ENCODE data around the gene BTLA.
"Not testable (repeated sequence)": the region's sequence is repeated elsewhere in the genome, so short reads cannot be mapped to it uniquely, and the experiment has no call there.

BTLA gene

DNA sequence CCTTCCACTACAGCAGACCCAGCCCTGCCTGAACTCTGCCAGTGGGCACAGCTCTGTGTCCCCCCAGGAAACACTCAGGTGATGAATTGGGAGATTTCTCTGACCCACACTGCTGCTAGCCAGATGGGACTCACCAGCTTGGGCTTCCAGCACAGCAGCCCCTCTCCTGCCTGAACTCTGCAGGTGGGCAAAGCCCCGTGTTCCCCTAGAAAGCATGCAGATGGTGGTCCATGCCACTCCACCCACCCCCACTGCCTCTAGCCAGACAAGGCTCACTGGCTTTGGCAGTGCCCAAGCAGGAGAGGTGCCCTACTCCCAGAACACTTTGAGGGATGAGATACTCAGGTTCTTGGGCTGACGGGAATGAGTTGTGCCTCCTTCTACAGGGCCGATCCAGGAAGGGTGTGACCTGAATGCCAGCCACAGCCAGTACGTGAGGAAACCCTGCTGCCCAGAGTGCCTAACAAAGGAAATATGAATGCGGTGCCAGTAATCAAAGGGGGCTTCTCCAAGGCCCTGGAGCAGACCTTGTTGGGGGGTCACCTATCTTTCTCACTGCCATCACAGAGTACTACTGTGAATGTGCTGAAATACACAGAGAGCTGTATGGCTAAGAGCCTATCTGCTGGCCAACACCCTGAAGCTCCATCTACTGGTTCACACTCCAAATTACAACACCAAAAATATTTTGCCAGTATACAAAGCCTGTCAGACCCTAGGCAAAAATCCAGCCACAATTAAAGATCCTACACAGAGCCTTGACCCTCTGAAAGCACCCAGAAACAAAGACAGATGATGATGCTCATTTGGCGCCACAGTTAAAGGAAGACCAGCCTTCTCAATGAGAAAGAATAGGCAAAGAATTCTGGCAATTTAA lies 61.9 kb downstream of the BTLA start:
- no peak for DNase-seq

DNA sequence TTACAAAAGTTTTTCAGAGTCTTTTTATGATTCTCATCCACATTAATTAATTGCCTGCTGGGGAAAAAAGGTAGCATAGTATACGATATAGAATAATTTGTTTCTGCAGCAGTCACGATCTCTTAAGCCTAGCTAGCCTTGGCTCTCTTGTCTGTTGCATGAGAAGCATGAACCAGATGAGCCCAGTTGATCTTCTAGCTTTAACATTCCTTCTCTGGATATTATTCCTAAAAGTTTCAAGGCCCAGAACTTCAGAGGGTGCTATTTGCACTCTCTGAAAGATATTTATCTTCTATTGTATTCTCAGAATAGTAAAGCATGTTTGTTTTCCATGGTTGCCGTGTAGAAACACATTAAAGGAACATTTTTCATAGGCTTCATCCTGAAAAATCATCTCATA lies 69.3 kb downstream of the BTLA start:
- no peak for DNase-seq

DNA sequence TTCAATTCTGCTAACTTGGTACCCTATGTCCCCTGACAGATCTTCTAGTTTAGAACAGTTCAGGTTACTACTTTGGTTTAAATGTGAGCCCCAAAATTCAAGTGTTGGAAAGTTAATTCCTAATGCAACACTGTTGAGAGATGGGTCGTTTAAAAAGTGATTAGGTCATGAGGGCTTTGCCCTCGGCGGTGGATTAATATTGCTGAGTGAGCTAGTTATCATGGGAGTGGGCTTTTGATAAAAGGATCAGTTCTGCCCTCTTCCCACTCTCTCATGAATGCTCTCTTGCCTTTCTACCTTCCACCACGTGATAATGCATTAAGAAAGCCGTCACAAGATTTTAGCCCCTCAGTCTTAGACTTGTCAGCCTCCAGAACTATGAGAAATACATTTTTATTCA lies 72.1 kb downstream of the BTLA start:
- DNase-seq, result no peak

DNA sequence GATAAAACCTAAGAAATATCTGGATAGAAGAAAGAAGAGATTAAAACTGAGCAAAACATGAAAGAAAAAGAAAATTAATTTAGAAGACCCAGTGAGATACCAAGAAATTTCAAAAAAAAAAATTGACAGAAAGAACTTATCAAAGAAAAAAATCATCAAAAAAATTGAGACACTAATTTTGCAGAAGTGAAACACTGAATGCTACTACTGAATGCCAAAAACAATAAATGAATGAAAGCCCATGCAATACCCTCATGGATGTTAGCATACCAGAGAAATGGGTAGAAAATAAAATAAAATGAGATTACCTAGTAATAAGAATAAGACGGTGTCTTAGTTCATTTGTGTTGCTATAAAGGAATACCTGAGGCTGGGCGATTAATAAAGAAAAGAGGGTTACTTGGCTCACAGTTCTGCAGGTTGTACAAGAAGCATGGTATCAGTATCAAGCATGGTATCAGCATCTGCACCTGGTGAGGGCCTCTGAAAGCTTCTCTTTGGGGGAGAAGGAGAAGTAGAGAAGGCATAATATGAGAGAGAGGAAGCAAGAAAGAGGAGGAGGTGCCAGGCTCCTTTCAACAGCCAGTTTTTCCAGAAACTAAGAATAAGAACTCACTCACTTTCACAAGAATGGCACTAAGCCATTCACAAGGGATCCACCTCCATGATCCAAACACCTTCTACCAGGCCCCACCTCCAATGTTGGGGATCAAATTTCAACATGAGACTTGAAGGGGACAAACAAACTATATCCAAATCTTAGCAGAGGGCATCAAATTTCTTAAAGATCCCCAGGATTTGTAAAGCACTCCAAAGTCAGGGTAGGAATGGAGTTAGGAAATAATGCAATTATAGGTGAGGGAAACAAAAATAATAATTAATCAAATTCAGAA lies 73.2 kb downstream of the BTLA start:
- no peak for DNase-seq

DNA sequence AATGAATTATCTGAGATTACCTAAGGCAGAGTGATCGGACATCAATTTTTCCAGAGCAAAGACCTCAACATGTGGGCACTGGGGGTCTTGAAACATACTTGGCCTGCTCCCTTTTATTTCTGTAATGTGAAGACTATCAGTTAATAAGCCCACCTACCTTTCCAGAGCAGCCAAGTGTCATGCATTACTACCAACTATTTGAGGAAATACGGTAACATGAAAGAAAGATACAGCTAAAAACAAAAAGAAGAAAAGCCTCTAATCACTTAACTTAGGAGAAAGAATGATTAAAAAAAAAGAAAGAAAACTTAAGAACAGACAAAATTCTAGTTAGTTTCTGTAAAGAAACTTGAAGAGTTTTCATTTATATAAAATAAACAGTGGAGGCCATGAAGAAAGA lies 73.9 kb downstream of the BTLA start:
- DNase-seq, result no peak

DNA sequence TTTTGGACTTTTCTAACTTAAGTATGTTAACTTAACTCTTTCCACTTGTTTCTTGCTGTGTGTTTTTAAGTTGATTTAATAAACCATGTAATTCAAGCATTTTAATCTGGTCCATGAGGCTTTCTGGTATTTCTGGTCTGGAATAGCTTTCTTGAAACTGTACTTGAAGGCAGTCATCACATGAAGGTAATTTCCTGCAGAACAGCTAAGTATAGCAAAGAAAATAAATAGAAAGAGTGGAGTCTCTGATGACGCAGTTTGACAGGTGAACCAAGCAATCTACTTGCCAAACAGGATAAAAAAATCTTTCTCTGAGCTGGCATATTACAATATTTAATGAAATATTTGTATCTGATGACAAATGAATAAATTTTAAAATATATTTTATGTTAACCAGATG lies 74.9 kb downstream of the BTLA start:
- no peak for DNase-seq

DNA sequence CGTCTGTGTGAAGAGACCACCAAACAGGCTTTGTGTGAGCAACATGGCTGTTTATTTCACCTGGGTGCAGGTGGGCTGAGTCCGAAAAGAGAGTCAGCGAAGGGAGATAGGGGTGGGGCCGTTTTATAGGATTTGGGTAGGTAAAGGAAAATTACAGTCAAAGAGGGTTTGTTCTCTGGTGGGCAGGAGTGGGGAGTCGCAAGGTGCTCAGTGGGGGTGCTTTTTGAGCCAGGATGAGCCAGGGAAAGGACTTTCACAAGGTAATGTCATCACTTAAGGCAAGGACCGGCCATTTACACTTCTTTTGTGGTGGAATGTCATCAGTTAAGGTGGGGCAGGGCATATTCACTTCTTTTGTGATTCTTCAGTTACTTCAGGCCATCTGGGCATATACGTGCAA lies 76.4 kb downstream of the BTLA start:
- DNase-seq, result not testable (repeated sequence)

DNA sequence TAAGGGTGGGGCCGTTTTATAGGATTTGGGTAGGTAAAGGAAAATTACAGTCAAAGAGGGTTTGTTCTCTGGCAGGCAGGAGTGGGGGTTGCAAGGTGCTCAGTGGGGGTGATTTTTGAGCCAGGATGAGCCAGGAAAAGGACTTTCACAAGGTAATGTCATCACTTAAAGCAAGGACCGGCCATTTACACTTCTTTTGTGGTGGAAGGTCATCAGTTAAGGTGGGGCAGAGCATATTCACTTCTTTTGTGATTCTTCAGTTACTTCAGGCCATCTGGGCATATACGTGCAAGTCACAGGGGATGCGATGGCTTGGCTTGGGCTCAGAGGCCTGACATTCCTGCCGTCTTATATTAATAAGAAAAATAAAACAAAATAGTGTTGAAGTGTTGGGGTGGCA lies 80.7 kb downstream of the BTLA start:
- DNase-seq, result not testable (repeated sequence)

DNA sequence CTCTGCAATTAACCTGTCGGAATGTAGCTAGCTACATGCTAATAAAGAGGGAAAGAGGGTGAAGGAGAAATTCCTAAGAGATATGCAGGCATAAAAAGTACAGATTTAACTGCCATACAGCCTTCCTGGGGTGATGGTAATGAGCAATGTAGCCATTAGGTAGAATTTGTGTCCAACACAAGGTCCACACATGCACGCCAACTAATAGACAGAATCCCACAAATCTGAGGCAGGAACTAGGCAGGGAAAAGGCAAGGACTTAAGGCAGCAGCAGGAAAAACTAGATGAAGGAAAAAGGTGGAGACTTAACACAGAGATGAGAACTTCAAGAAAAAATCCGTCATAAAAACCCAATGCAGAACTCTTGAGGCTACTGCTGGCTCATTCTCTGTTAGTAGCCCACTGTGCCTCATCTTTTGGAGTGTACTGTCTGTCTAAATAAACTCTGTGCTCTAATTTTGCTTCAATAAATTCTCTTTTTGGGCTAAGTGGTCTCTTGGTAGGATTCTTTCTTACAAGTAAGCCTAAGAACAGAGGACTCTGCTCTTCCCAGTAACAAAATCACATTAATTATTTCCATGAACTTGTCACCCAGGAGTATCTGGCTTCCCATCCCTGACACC lies 81.5 kb downstream of the BTLA start:
- no peak for DNase-seq

DNA sequence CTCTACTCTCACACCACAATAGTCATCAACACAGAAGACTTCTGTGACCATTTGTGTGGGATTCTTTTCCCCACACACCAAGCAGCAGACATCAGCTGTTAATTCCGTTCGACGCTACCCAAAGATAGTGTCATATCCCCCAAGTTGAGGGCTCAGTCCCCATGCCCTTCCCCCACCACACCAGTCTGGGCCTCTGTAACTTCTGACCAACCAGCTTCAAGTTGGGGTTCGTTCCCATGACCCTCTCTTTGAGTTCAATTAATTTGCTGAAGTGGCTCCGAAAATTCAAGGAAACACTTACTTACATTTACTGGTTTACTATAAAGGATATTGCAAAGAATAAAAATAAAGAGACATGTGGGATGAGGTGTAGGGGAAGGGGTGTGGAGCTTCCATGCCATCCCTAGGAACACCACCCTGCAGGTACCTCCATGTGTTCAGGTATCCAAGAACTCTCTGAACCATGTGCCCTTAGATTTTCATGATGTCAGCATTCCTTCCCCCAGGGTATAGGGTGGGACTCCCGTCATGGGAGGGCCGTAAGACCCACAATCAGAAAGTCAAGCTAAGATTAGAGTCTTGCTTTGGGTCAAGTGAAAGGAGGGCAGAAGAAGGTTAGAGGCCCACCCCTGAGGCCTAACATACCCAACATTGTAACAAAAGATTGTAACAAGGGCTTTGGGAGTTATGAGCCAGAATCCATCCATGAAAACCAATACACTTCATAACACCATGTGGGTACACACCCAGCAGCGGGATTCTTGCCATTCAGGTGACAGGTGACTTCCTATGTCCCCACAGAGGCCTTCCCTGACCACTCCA lies 82.7 kb downstream of the BTLA start:
- no peak for DNase-seq

DNA sequence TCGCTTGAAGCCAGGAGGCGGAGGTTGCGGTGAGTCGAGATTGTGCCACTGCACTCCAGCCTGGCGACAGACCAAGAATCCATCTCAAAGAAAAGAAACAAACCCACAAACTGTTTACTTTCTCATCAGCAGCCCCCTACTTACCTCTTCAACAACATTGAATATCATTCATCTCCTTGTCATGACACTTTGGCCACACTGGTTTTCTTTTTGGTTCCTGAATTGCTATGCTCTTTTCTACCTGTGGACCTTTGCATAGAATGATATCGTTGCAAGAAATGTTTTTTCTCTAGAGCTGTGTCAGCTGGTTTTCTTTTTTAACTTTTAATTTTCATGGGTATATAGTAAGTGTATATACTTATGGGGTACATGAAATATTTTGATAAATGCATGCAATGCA lies 83.9 kb downstream of the BTLA start:
- DNase-seq, result no peak

Measured in midbrain (tissue), 1 donor.